HCT116 (cell line): ENCODE data around the gene GTF3C5. TPM values are rescaled to one million over a fixed set of nuclear protein-coding genes. Genes with fewer than 3 reads are reported as not detected.

Source experiments
- ATAC-seq: fragments of 200-7000 bp; cut with Tn5 transposase; 2 replicates; pipeline ENCODE4 v1.9.1; 2020; ENCODE audit warnings: mild to moderate bottlenecking, moderate library complexity
- BruUV-seq: library from RNA; stranded (reverse); fragments of 400-500 nt; replicated peaks from 2 replicates; lab custom pipeline; 2021; lab: Mats Ljungman, UMichigan
- CTCF ChIA-PET: fragments of 300-600 bp; sonication (Branson Sonifier 250); formaldehyde crosslinking; loops from one replicate; lab custom pipeline; 2021; ENCODE audit warnings: antibody characterized with exemption; lab: Charles Lee
- POLR2A ChIA-PET: fragments of 300-600, 350-600 bp; sonication (Branson Sonifier 250); formaldehyde crosslinking; loops from one replicate; lab custom pipeline; 2021; ENCODE audit warnings: antibody characterized with exemption; lab: Charles Lee
- RAD21 ChIA-PET, 2 experiments: fragments of 300-600 bp; sonication (Branson Sonifier 250); formaldehyde crosslinking; loops; one replicate each; lab custom pipeline; 2023; ENCODE audit warnings: low total read pairs in 2 of 2; ENCODE audit not compliant: uncharacterized antibody in 2 of 2, unreplicated experiment in 2 of 2, low non-redundant PET in 1 of 2; lab: Charles Lee
- DNase-seq: peaks from one replicate; pipeline ENCODE4 v3.0.0-alpha.2; 2010; ENCODE audit warnings: low read depth, low spot score
- H2AFZ ChIP-seq: fragments of 200-600 bp; shearing (Covaris generic), sonication (generic); 2 replicates; pipeline ENCODE4 v1.6.1; 2017; ENCODE audit warnings: low read depth, mixed run types, mixed read lengths, antibody characterized with exemption, low read length; ENCODE audit not compliant: poor library complexity, severe bottlenecking
- H3K27ac ChIP-seq: 2 replicates; pipeline ENCODE4 v1.5.1; 2012; ENCODE audit warnings: low read depth, low read length
- H3K27me3 ChIP-seq: fragments of 200-600 bp; sonication (generic); 2 replicates; pipeline ENCODE4 v1.6.1; 2016; ENCODE audit warnings: mixed run types, low read length, mixed read lengths; ENCODE audit not compliant: insufficient read depth
- H3K36me3 ChIP-seq, 2 experiments: fragments of 200-500 bp in 1 of 2; fragments of 200-600 bp in 1 of 2; sonication (Bioruptor generic) in 1 of 2; sonication (generic) in 1 of 2; 2 replicates each; pipeline versions ENCODE4 v1.5.1 to v1.6.1; 2014 to 2016; ENCODE audit warnings: low read length in 2 of 2, inconsistent platforms in 1 of 2, mixed read lengths in 1 of 2, mixed run types in 1 of 2; ENCODE audit not compliant: insufficient read depth in 2 of 2, control insufficient read depth in 1 of 2
- H3K4me1 ChIP-seq, 2 experiments: fragments of 200-600 bp in 1 of 2; sonication (generic) in 1 of 2; 2 replicates each; pipeline versions ENCODE4 v1.5.1 to v1.6.1; 2012 to 2017; ENCODE audit warnings: low read length in 2 of 2, inconsistent platforms in 1 of 2, mild to moderate bottlenecking in 1 of 2, mixed read lengths in 1 of 2, mixed run types in 1 of 2, moderate library complexity in 1 of 2; ENCODE audit not compliant: insufficient read depth in 2 of 2, control insufficient read depth in 1 of 2
- H3K4me2 ChIP-seq: fragments of 200-600 bp; sonication (generic); 2 replicates; pipeline ENCODE4 v1.6.1; 2017; ENCODE audit warnings: mixed run types, low read length, mixed read lengths
- H3K4me3 ChIP-seq, 2 experiments: fragments of 200-600 bp in 1 of 2; sonication (generic) in 1 of 2; replicated peaks in 1 of 2; 2 replicates each; pipeline ENCODE4 v1.5.1; 2011 to 2016; ENCODE audit warnings: low read length in 2 of 2, control low read depth in 1 of 2, low read depth in 1 of 2, mild to moderate bottlenecking in 1 of 2, mixed read lengths in 1 of 2, mixed run types in 1 of 2
- H3K79me2 ChIP-seq: fragments of 200-600 bp; sonication (generic); 2 replicates; pipeline ENCODE4 v1.6.1; 2017; ENCODE audit warnings: mild to moderate bottlenecking, mixed run types, low read length, moderate library complexity, mixed read lengths; ENCODE audit not compliant: insufficient read depth
- H3K9ac ChIP-seq: fragments of 200-600 bp; sonication (generic); 2 replicates; pipeline ENCODE4 v1.6.1; 2016; ENCODE audit warnings: low read length, mixed read lengths
- H3K9me2 ChIP-seq: fragments of 200-600 bp; sonication (generic), shearing (Covaris generic); 2 replicates; pipeline ENCODE4 v1.6.1; 2017; ENCODE audit warnings: mixed run types, mild to moderate bottlenecking, moderate library complexity; ENCODE audit not compliant: insufficient read depth
- H3K9me3 ChIP-seq, 2 experiments: fragments of 200-500 bp in 1 of 2; fragments of 200-600 bp in 1 of 2; sonication (Bioruptor generic) in 1 of 2; sonication (generic) in 1 of 2; 2 replicates each; pipeline ENCODE4 v1.6.1; 2014 to 2017; ENCODE audit warnings: low read length in 2 of 2, mixed read lengths in 2 of 2, inconsistent platforms in 1 of 2, low read depth in 1 of 2, mild to moderate bottlenecking in 1 of 2, mixed run types in 1 of 2, moderate library complexity in 1 of 2; ENCODE audit not compliant: control insufficient read depth in 1 of 2, insufficient read depth in 1 of 2
- H4K20me1 ChIP-seq: fragments of 200-600 bp; sonication (generic), shearing (Covaris generic); 2 replicates; pipeline ENCODE4 v1.6.1; 2017; ENCODE audit warnings: mixed run types, mild to moderate bottlenecking, moderate library complexity; ENCODE audit not compliant: insufficient read depth
- CBX3 ChIP-seq: IDR thresholded peaks from 2 replicates; pipeline ENCODE4 v1.6.1; 2012; ENCODE audit warnings: low read depth
- CEBPB ChIP-seq: IDR thresholded peaks from 2 replicates; pipeline ENCODE4 v1.6.1; 2012; ENCODE audit warnings: low read depth
- CTCF ChIP-seq, 3 experiments: fragments of 200-600 bp in 1 of 3; sonication (generic) in 1 of 3; IDR thresholded peaks in 2 of 3; conservative IDR thresholded peaks in 1 of 3; 2 replicates each; pipeline ENCODE4 v1.5.1; 2012 to 2017; ENCODE audit warnings: low read depth in 2 of 3, low read length in 2 of 3, antibody characterized with exemption in 1 of 3, borderline replicate concordance in 1 of 3, control low read depth in 1 of 3, mild to moderate bottlenecking in 1 of 3, mixed read lengths in 1 of 3, mixed run types in 1 of 3, moderate library complexity in 1 of 3; ENCODE audit not compliant: insufficient read depth in 1 of 3
- ELF1 ChIP-seq: IDR thresholded peaks from 2 replicates; pipeline ENCODE4 v1.6.1; 2012; ENCODE audit warnings: low read depth, borderline replicate concordance
- EZH2phosphoT487 ChIP-seq: fragments of 200-600 bp; IDR thresholded peaks from 2 replicates; pipeline ENCODE4 v1.6.1; 2018; ENCODE audit warnings: antibody characterized with exemption, borderline replicate concordance
- FOSL1 ChIP-seq: IDR thresholded peaks from 2 replicates; pipeline ENCODE4 v1.6.1; 2012; ENCODE audit warnings: low read depth
- JUND ChIP-seq: IDR thresholded peaks from 2 replicates; pipeline ENCODE4 v1.6.1; 2012
- REST ChIP-seq: IDR thresholded peaks from 2 replicates; pipeline ENCODE4 v1.6.1; 2012; ENCODE audit warnings: low read depth
- SIN3A ChIP-seq: IDR thresholded peaks from 2 replicates; pipeline ENCODE4 v1.6.1; 2012; ENCODE audit warnings: low read depth
- SRF ChIP-seq: IDR thresholded peaks from 2 replicates; pipeline ENCODE4 v1.6.1; 2012; ENCODE audit warnings: low read depth
- TCF7L2 ChIP-seq: IDR thresholded peaks from 2 replicates; pipeline ENCODE4 v1.7.0; 2011; ENCODE audit warnings: borderline replicate concordance, inconsistent platforms; ENCODE audit not compliant: insufficient read depth, insufficient read length; ENCODE audit errors: extremely low read depth
- YY1 ChIP-seq: IDR thresholded peaks from 2 replicates; pipeline ENCODE4 v1.6.1; 2011; ENCODE audit warnings: low read length, low read depth, moderate library complexity, mild to moderate bottlenecking; ENCODE audit not compliant: insufficient replicate concordance; ENCODE audit errors: extremely low read depth
- ZBTB33 ChIP-seq: IDR thresholded peaks from 2 replicates; pipeline ENCODE4 v1.6.1; 2011; ENCODE audit warnings: mild to moderate bottlenecking, low read length, moderate library complexity; ENCODE audit not compliant: insufficient replicate concordance; ENCODE audit errors: extremely low read depth
- ZFX ChIP-seq: fragments of 450-650 bp; IDR thresholded peaks from 2 replicates; pipeline ENCODE4 v1.6.1; 2017
- ZNF274 ChIP-seq: fragments of 200-500 bp; sonication (Bioruptor generic); IDR thresholded peaks from 2 replicates; pipeline ENCODE4 v1.6.1; 2014; ENCODE audit warnings: mild to moderate bottlenecking, low read depth, low read length, inconsistent platforms
- intact Hi-C: fragments of 100-400 bp; cut with micrococcal nuclease; formaldehyde crosslinking; loops from 2 replicates; pipeline ENCODE4 v1.10.0; 2022
- total RNA-seq: library from RNA; stranded (reverse); gene quantifications from one replicate; pipeline ENCODE4 v1.2.1, GENCODE V29; 2021; ENCODE audit not compliant: unreplicated experiment
- TF ChIP-seq, protein P1 (sequence below): IDR thresholded peaks from 2 replicates; pipeline ENCODE4 v1.6.1; 2012

GTF3C5 gene
- total RNA-seq, 1 experiment from 2014 or later: 95.1 TPM

DNA sequence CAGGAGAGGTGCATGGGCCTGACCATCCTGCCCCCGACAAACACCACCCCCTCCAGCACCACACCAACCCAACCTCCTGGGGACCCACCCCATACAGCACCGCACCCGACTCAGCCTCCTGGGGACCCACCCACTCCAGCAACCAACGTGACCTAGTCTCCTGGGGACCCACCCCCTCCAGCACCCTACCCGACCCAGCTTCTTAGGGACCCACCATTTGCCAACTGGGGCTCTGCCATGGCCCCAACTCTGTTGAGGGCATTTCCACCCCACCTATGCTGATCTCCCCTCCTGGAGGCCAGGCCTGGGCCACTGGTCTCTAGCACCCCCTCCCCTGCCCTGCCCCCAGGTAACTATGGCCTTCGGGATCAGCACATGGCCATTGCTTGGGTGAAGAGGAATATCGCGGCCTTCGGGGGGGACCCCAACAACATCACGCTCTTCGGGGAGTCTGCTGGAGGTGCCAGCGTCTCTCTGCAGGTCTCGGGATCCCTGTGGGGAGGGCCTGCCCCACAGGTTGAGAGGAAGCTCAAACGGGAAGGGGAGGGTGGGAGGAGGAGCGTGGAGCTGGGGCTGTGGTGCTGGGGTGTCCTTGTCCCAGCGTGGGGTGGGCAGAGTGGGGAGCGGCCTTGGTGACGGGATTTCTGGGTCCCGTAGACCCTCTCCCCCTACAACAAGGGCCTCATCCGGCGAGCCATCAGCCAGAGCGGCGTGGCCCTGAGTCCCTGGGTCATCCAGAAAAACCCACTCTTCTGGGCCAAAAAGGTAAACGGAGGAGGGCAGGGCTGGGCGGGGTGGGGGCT is 35.6 kb downstream of the GTF3C5 start:
- no peaks in the 10 kb centered on the region for H3K9me3 ChIP-seq
- no peaks in the 10 kb centered on the region for H3K79me2 ChIP-seq
- H3K27ac ChIP-seq: no peak overlapping the region
- ATAC-seq (no peak), DNase-seq (no peak)
- H3K36me3 ChIP-seq: no peaks in the 10 kb centered on the region
- ChIA-PET POLR2A (no interaction called here), CTCF (interaction anchor here (1.3 kb wide), 1 partner anchor 81 kb away, joined by 3 read pairs; no protein-coding TSS in a partner anchor), RAD21 (no interaction called here)
- no peak overlapping the region for H3K4me3 ChIP-seq
- H3K27me3 ChIP-seq: no peaks in the 10 kb centered on the region
- no TSS peak for BruUV-seq
- no peaks in the 10 kb centered on the region for H3K9me2 ChIP-seq
- no peak overlapping the region for H3K9ac ChIP-seq
- TF ChIP-seq, protein P1, sequence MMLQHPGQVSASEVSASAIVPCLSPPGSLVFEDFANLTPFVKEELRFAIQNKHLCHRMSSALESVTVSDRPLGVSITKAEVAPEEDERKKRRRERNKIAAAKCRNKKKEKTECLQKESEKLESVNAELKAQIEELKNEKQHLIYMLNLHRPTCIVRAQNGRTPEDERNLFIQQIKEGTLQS: no peak
- TF ChIP-seq ZFX: no peak
- no peak for TF ChIP-seq SRF
- TF ChIP-seq ZBTB33: no peak
- no peak for TF ChIP-seq ELF1
- no peak for TF ChIP-seq FOSL1
- TF ChIP-seq REST: no peak
- no peak for TF ChIP-seq JUND
- TF ChIP-seq CBX3: no peak
- no peak for TF ChIP-seq EZH2phosphoT487
- no peak for TF ChIP-seq YY1
- TF ChIP-seq ZNF274: no peak
- TF ChIP-seq TCF7L2: no peak
- TF ChIP-seq CTCF (IDR thresholded peaks at IDR 0.05 in 2 of 3, conservative IDR thresholded peaks at IDR 0.05 in 1 of 3; ENCODE audit: borderline replicate concordance in 1 of 3, insufficient read depth in 1 of 3, low read depth in 2 of 3, low read length in 2 of 3): no peak
- no peak for TF ChIP-seq SIN3A
- TF ChIP-seq CEBPB: no peak
- intact Hi-C loops: no loop called here
- H3K4me2 ChIP-seq: no peak overlapping the region
- H3K4me1 ChIP-seq: no peaks in the 10 kb centered on the region
- H4K20me1 ChIP-seq: no peaks in the 10 kb centered on the region
- H2AFZ ChIP-seq: no peak overlapping the region
